Measurements from ENCODE around the gene BCAM.

The BCAM gene

GRCh38 chr19:44806291-44806690 lies 2.6 kb upstream of the BCAM start:
- TF ChIP-seq, protein P1, sequence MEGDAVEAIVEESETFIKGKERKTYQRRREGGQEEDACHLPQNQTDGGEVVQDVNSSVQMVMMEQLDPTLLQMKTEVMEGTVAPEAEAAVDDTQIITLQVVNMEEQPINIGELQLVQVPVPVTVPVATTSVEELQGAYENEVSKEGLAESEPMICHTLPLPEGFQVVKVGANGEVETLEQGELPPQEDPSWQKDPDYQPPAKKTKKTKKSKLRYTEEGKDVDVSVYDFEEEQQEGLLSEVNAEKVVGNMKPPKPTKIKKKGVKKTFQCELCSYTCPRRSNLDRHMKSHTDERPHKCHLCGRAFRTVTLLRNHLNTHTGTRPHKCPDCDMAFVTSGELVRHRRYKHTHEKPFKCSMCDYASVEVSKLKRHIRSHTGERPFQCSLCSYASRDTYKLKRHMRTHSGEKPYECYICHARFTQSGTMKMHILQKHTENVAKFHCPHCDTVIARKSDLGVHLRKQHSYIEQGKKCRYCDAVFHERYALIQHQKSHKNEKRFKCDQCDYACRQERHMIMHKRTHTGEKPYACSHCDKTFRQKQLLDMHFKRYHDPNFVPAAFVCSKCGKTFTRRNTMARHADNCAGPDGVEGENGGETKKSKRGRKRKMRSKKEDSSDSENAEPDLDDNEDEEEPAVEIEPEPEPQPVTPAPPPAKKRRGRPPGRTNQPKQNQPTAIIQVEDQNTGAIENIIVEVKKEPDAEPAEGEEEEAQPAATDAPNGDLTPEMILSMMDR (IDR thresholded peaks at IDR 0.05; ENCODE audit: unreplicated experiment in 3 of 3), result no peak
- peak overlapping the region; percentile 95 to 99 (median 95) for H3K27ac Mint-ChIP-seq
- H3K4me3 Mint-ChIP-seq, result peak overlapping the region in 2 of 3 experiments; percentile 16 to 39
- H3K27me3 Mint-ChIP-seq (ENCODE audit: low read depth), result peaks cover 4% of the 10 kb centered on the region
- H3K9me3 Mint-ChIP-seq, result no peaks in the 10 kb centered on the region
- H3K36me3 Mint-ChIP-seq (ENCODE audit: low read depth), result peaks cover 3% of the 10 kb centered on the region
- peaks cover 40% of the 10 kb centered on the region for H3K4me1 Mint-ChIP-seq

GRCh38 chr19:44807162-44807561 lies 1.7 kb upstream of the BCAM start:
- Mint-ChIP-seq H3K9me3 (no peaks in the 10 kb centered on the region), H3K36me3 (ENCODE audit: low read depth) (peaks cover 7% of the 10 kb centered on the region), H3K4me3 (peak overlapping the region in 1 of 3 experiments; percentile 13), H3K4me1 (peaks cover 45% of the 10 kb centered on the region), H3K27ac (peak overlapping the region; percentile 95 to 99 (median 95)), H3K27me3 (ENCODE audit: low read depth) (peaks cover 4% of the 10 kb centered on the region)
- TF ChIP-seq, protein P1 (IDR thresholded peaks at IDR 0.05; ENCODE audit: unreplicated experiment in 3 of 3), result no peak

- Mint-ChIP-seq H3K4me3 (peak overlapping the region; percentile 86 to 88 (median 88)), H3K36me3 (ENCODE audit: low read depth) (peaks cover 7% of the 10 kb centered on the region), H3K27me3 (ENCODE audit: low read depth) (no peaks in the 10 kb centered on the region), H3K27ac (peak overlapping the region; percentile 95 to 99 (median 95)), H3K9me3 (no peaks in the 10 kb centered on the region), H3K4me1 (peaks cover 45% of the 10 kb centered on the region)
- TF ChIP-seq, protein P1 (IDR thresholded peaks at IDR 0.05; ENCODE audit: unreplicated experiment in 3 of 3), result peak; percentile 26 to 52 (median 34)
These were observed 1.0 kb upstream of the BCAM start for GRCh38 chr19:44807652-44808462.

- Mint-ChIP-seq H3K4me3 (peak overlapping the region; percentile 83 to 88 (median 87)), H3K36me3 (ENCODE audit: low read depth) (peaks cover 18% of the 10 kb centered on the region), H3K9me3 (no peaks in the 10 kb centered on the region), H3K4me1 (peaks cover 56% of the 10 kb centered on the region), H3K27ac (peak overlapping the region; percentile 39 to 86 (median 51)), H3K27me3 (ENCODE audit: low read depth) (no peaks in the 10 kb centered on the region)
- TF ChIP-seq, protein P1 (IDR thresholded peaks at IDR 0.05; ENCODE audit: unreplicated experiment in 3 of 3), result no peak
These were observed 802 bp downstream of the BCAM start for GRCh38 chr19:44809577-44810233.

- H3K9me3 Mint-ChIP-seq, result no peaks in the 10 kb centered on the region
- H3K27ac Mint-ChIP-seq, result peak overlapping the region; percentile 24 to 86 (median 51)
These were observed 1.6 kb downstream of the BCAM start for GRCh38 chr19:44810234-44811121.

More at GRCh38 chr19:44810234-44811121, 1.6 kb downstream of the BCAM start:
- H3K4me3 Mint-ChIP-seq, result peak overlapping the region; percentile 83 to 88 (median 87)
- peaks cover 64% of the 10 kb centered on the region for H3K4me1 Mint-ChIP-seq
- H3K36me3 Mint-ChIP-seq (ENCODE audit: low read depth), result peaks cover 25% of the 10 kb centered on the region
- TF ChIP-seq, protein P1 (IDR thresholded peaks at IDR 0.05; ENCODE audit: unreplicated experiment in 3 of 3), result no peak
- no peaks in the 10 kb centered on the region for H3K27me3 Mint-ChIP-seq (ENCODE audit: low read depth)

All from nephron (organoid).